Thymus (tissue), 11 donors: ENCODE measurements around the gene NXPH4. TPM values are rescaled to one million over a fixed set of nuclear protein-coding genes. Genes with fewer than 3 reads are reported as not detected.

ENCODE experiments used
- DNase-seq, 9 donors: peaks; one replicate each; pipeline ENCODE4 v3.0.0-alpha.2; 2013; ENCODE audit warnings: low spot score in 9 of 9, low read depth in 6 of 9, missing footprints in 1 of 9
- H3K27ac ChIP-seq, 2 donors: one replicate each; pipeline ENCODE4 v1.5.1; 2013; ENCODE audit warnings: control low read depth in 1 of 2, low read depth in 1 of 2, low read length in 1 of 2, mild to moderate bottlenecking in 1 of 2, moderate library complexity in 1 of 2
- H3K27me3 ChIP-seq, 2 donors: one replicate each; pipeline ENCODE4 v1.5.1; 2013; ENCODE audit warnings: low read length in 1 of 2; ENCODE audit not compliant: control insufficient read depth in 2 of 2, insufficient read depth in 1 of 2
- H3K36me3 ChIP-seq, 2 donors: one replicate each; pipeline ENCODE4 v1.5.1; 2013; ENCODE audit warnings: low read length in 1 of 2, mild to moderate bottlenecking in 1 of 2, moderate library complexity in 1 of 2; ENCODE audit not compliant: control insufficient read depth in 2 of 2, insufficient read depth in 2 of 2
- H3K4me1 ChIP-seq, 2 donors: one replicate each; pipeline ENCODE4 v1.5.1; 2013; ENCODE audit warnings: low read length in 2 of 2; ENCODE audit not compliant: control insufficient read depth in 2 of 2, insufficient read depth in 2 of 2
- H3K4me3 ChIP-seq, 2 donors: one replicate each; pipeline ENCODE4 v1.5.1; 2013; ENCODE audit warnings: low read length in 2 of 2, control low read depth in 1 of 2, mild to moderate bottlenecking in 1 of 2
- H3K9me3 ChIP-seq, 2 donors: one replicate each; pipeline ENCODE4 v1.5.1; 2013; ENCODE audit warnings: low read length in 1 of 2, mild to moderate bottlenecking in 1 of 2; ENCODE audit not compliant: control insufficient read depth in 2 of 2, insufficient read depth in 1 of 2
- WGBS: extraction: QIAGEN DNeasy Blood & Tissue Kit; methylation state at CpG from one replicate; pipeline ENCODE4 v1.1.7; 2013; 5-methylcytosine and 5-hydroxymethylcytosine counted together
- polyA plus RNA-seq: library from polyadenylated mRNA; stranded (reverse); fragments of 200-250 nt; gene quantifications from one replicate; pipeline ENCODE4 v1.2.3, GENCODE V29; 2013
- total RNA-seq: library from RNA; stranded (reverse); fragments of 120-200 nt; gene quantifications from one replicate; pipeline ENCODE4 v1.2.4, GENCODE V29; 2013
- donor health status: healthy.

Gene NXPH4
- total and polyA plus RNA-seq, 2 donors: 0.14 to 0.16 TPM

GRCh38 chr12:57205186-57205585 lies 11.4 kb upstream of the NXPH4 start:
- peaks cover 0 to 7% of the 10 kb centered on the region in 2 donors for H3K27me3 ChIP-seq
- H3K27ac ChIP-seq: no peak overlapping the region
- no peaks in the 10 kb centered on the region for H3K4me1 ChIP-seq
- 98% methylated on average over 26 of the region's 26 CpGs for WGBS
- H3K36me3 ChIP-seq: no peaks in the 10 kb centered on the region
- DNase-seq: no peak
- no peak overlapping the region for H3K4me3 ChIP-seq
- H3K9me3 ChIP-seq: peaks cover 0 to 3% of the 10 kb centered on the region in 2 donors

- WGBS: 92% methylated on average over 7 of the region's 7 CpGs
- Histone ChIP-seq H3K9me3 (peaks cover 0 to 3% of the 10 kb centered on the region in 2 donors), H3K36me3 (no peaks in the 10 kb centered on the region), H3K4me1 (no peaks in the 10 kb centered on the region), H3K27me3 (peaks cover 0 to 12% of the 10 kb centered on the region in 2 donors), H3K27ac (no peak overlapping the region), H3K4me3 (no peak overlapping the region)
- DNase-seq: no peak
Observed at GRCh38 chr12:57205931-57206330, 10.7 kb upstream of the NXPH4 start.

- Histone ChIP-seq H3K4me1 (no peaks in the 10 kb centered on the region), H3K36me3 (no peaks in the 10 kb centered on the region), H3K9me3 (peaks cover 0 to 3% of the 10 kb centered on the region in 2 donors), H3K4me3 (no peak overlapping the region), H3K27me3 (peaks cover 0 to 31% of the 10 kb centered on the region in 2 donors), H3K27ac (no peak overlapping the region)
- WGBS: 96% methylated on average over 29 of the region's 29 CpGs
- DNase-seq: no peak
Observed at GRCh38 chr12:57207731-57208630, 8.6 kb upstream of the NXPH4 start.

- Histone ChIP-seq H3K4me3 (no peak overlapping the region), H3K4me1 (peaks cover 0 to 5% of the 10 kb centered on the region in 2 donors), H3K27ac (no peak overlapping the region), H3K27me3 (peaks cover 4 to 38% of the 10 kb centered on the region in 2 donors), H3K9me3 (peaks cover 0 to 3% of the 10 kb centered on the region in 2 donors), H3K36me3 (no peaks in the 10 kb centered on the region)
- no peak for DNase-seq
- WGBS: 95% methylated on average over 22 of the region's 22 CpGs
Observed at GRCh38 chr12:57208631-57209282, 7.8 kb upstream of the NXPH4 start.

- peaks cover 0 to 16% of the 10 kb centered on the region in 2 donors for H3K4me1 ChIP-seq
- peaks cover 15 to 50% of the 10 kb centered on the region in 2 donors for H3K27me3 ChIP-seq
- H3K27ac ChIP-seq: no peak overlapping the region
- 85% methylated on average over 8 of the region's 8 CpGs for WGBS
- no peak for DNase-seq
- no peaks in the 10 kb centered on the region for H3K36me3 ChIP-seq
- peaks cover 0 to 8% of the 10 kb centered on the region in 2 donors for H3K9me3 ChIP-seq
- no peak overlapping the region for H3K4me3 ChIP-seq
Observed at GRCh38 chr12:57209916-57210315, 6.7 kb upstream of the NXPH4 start.

- DNase-seq: no peak
- Histone ChIP-seq H3K4me3 (no peak overlapping the region), H3K9me3 (peaks cover 0 to 8% of the 10 kb centered on the region in 2 donors), H3K4me1 (peaks cover 0 to 16% of the 10 kb centered on the region in 2 donors), H3K27ac (no peak overlapping the region), H3K36me3 (no peaks in the 10 kb centered on the region), H3K27me3 (peaks cover 21 to 55% of the 10 kb centered on the region in 2 donors)
- WGBS: 88% methylated on average over 15 of the region's 15 CpGs
Observed at GRCh38 chr12:57210461-57210860, 6.1 kb upstream of the NXPH4 start.

GRCh38 chr12:57210926-57211692 lies 5.5 kb upstream of the NXPH4 start:
- H3K9me3 ChIP-seq: peaks cover 0 to 8% of the 10 kb centered on the region in 2 donors
- H3K4me1 ChIP-seq: peaks cover 0 to 22% of the 10 kb centered on the region in 2 donors
- no peak overlapping the region for H3K4me3 ChIP-seq
- H3K36me3 ChIP-seq: no peaks in the 10 kb centered on the region
- H3K27ac ChIP-seq: no peak overlapping the region
- peaks cover 27 to 62% of the 10 kb centered on the region in 2 donors for H3K27me3 ChIP-seq
- 95% methylated on average over 16 of the region's 16 CpGs for WGBS
- no peak for DNase-seq

- Histone ChIP-seq H3K27me3 (peaks cover 36 to 70% of the 10 kb centered on the region in 2 donors), H3K9me3 (peaks cover 0 to 11% of the 10 kb centered on the region in 2 donors), H3K27ac (no peak overlapping the region), H3K4me3 (no peak overlapping the region), H3K36me3 (no peaks in the 10 kb centered on the region), H3K4me1 (peaks cover 4 to 29% of the 10 kb centered on the region in 2 donors)
- DNase-seq: no peak
- 96% methylated on average over 27 of the region's 27 CpGs for WGBS
Observed at GRCh38 chr12:57211791-57212700, 4.5 kb upstream of the NXPH4 start.
